Measurements from ENCODE around the gene LPP.

GRCh38 chr3:188631291-188632010 lies 477.5 kb downstream of the LPP start:
- no peak for TF ChIP-seq SPI1 (IDR thresholded peaks at IDR 0.05; ENCODE audit: low read depth, low read length)
- TF ChIP-seq POLR2A (IDR thresholded peaks at IDR 0.05; ENCODE audit: low read depth, low read length) = no peak
- TF ChIP-seq PAX5 (IDR thresholded peaks at IDR 0.05; ENCODE audit: insufficient read depth, low read length, severe bottlenecking) = no peak
- no peak for TF ChIP-seq TAF1 (IDR thresholded peaks at IDR 0.05; ENCODE audit: low read depth, low read length)

Data from GM12891 (cell line).